Keratinocyte (primary cell): Measurements from ENCODE around the gene GPR146. TPM values are rescaled to one million over a fixed set of nuclear protein-coding genes. Genes with fewer than 3 reads are reported as not detected.

Experiments used
- DNase-seq: peaks from one replicate; pipeline ENCODE4 v3.0.0-alpha.2; 2011; ENCODE audit warnings: low read depth, missing footprints, low spot score
- FAIRE-seq: peaks from 2 replicates; lab custom pipeline; 2011; peaks lifted over from hg19 to GRCh38; lab: Jason Lieb, UNC
- H2AFZ ChIP-seq: 2 replicates; pipeline ENCODE4 v1.6.0; 2012; ENCODE audit warnings: low read length, control low read depth, inconsistent platforms; ENCODE audit not compliant: control insufficient read depth
- H3K27ac ChIP-seq: 2 replicates; pipeline ENCODE4 v1.5.1; 2011; ENCODE audit warnings: low read length; ENCODE audit not compliant: control insufficient read depth, insufficient read depth
- H3K27me3 ChIP-seq: 3 replicates; pipeline ENCODE4 v1.6.0; 2011; ENCODE audit warnings: low read length; ENCODE audit not compliant: control insufficient read depth, insufficient read depth; ENCODE audit errors: extremely low read depth
- H3K36me3 ChIP-seq, 2 experiments: 2 replicates in 1 of 2; 3 replicates in 1 of 2; pipeline ENCODE4 v1.5.1; 2011; ENCODE audit warnings: low read length in 2 of 2, mild to moderate bottlenecking in 1 of 2; ENCODE audit not compliant: control insufficient read depth in 2 of 2, insufficient read depth in 2 of 2; ENCODE audit errors: extremely low read depth in 1 of 2
- H3K4me1 ChIP-seq: 3 replicates; pipeline ENCODE4 v1.5.1; 2011; ENCODE audit warnings: low read length; ENCODE audit not compliant: control insufficient read depth, insufficient read depth; ENCODE audit errors: extremely low read depth
- H3K4me2 ChIP-seq: 3 replicates; pipeline ENCODE4 v1.6.0; 2011; ENCODE audit warnings: low read depth, low read length; ENCODE audit not compliant: control insufficient read depth, insufficient read depth; ENCODE audit errors: extremely low read depth
- H3K4me3 ChIP-seq, 3 experiments: fragments of 200-600 bp in 1 of 3; sonication (generic) in 1 of 3; 2 replicates in 2 of 3; 3 replicates in 1 of 3; pipeline ENCODE4 v1.5.1; 2011 to 2016; ENCODE audit warnings: low read length in 3 of 3, mild to moderate bottlenecking in 3 of 3, control low read depth in 2 of 3, inconsistent platforms in 1 of 3, low read depth in 1 of 3, mixed read lengths in 1 of 3, mixed run types in 1 of 3, moderate library complexity in 1 of 3; ENCODE audit not compliant: control insufficient read depth in 2 of 3, insufficient read depth in 2 of 3; ENCODE audit errors: extremely low read depth in 1 of 3
- H3K79me2 ChIP-seq: 2 replicates; pipeline ENCODE4 v1.6.0; 2012; ENCODE audit warnings: low read length; ENCODE audit not compliant: control insufficient read depth, insufficient read depth
- H3K9ac ChIP-seq: 3 replicates; pipeline ENCODE4 v1.6.0; 2011; ENCODE audit warnings: low read length; ENCODE audit not compliant: control insufficient read depth, insufficient read depth; ENCODE audit errors: extremely low read depth
- H3K9me1 ChIP-seq: 3 replicates; pipeline ENCODE4 v1.6.0; 2011; ENCODE audit warnings: low read length; ENCODE audit not compliant: control insufficient read depth, insufficient read depth; ENCODE audit errors: extremely low read depth
- H3K9me3 ChIP-seq: 2 replicates; pipeline ENCODE4 v1.5.1; 2012; ENCODE audit warnings: low read depth, low read length; ENCODE audit not compliant: control insufficient read depth
- H4K20me1 ChIP-seq: 3 replicates; pipeline ENCODE4 v1.6.0; 2011; ENCODE audit warnings: low read length; ENCODE audit not compliant: control insufficient read depth, insufficient read depth; ENCODE audit errors: extremely low read depth
- CTCF ChIP-seq, 3 experiments: IDR thresholded peaks in 1 of 3; conservative IDR thresholded peaks in 1 of 3; optimal IDR thresholded peaks in 1 of 3; 2 replicates in 2 of 3; 3 replicates in 1 of 3; pipeline versions ENCODE3 to v1.5.1; 2011; ENCODE audit warnings: low read length in 3 of 3, mild to moderate bottlenecking in 3 of 3, moderate library complexity in 2 of 3, control low read depth in 1 of 3, inconsistent platforms in 1 of 3; ENCODE audit not compliant: insufficient read depth in 2 of 3; ENCODE audit errors: extremely low read depth in 1 of 3
- EZH2 ChIP-seq: IDR thresholded peaks from one replicate; pipeline ENCODE4 v1.6.1; 2012; ENCODE audit warnings: inconsistent platforms, mild to moderate bottlenecking, low read length, moderate library complexity
- dilution Hi-C: fragments of 300-500 bp; cut with MboI; formaldehyde crosslinking; loops from one replicate; pipeline ENCODE4 v1.7.0; 2020; ENCODE audit warnings: low sequenced_read_pairs; ENCODE audit not compliant: extremely low pct_ligation_motif_present
- polyA minus RNA-seq, 3 experiments: library from RNA; depleted of rRNA, polyadenylated mRNA; stranded (reverse); fragments of >200 nt; gene quantifications; 1 replicate in 1 of 3; 2 replicates in 1 of 3; 3 replicates in 1 of 3; pipeline ENCODE4 v1.2.3, GENCODE V29; 2011
- polyA plus RNA-seq, 5 experiments: library from polyadenylated mRNA; depleted of rRNA in 3 of 5; stranded (reverse) in 3 of 5; stranded (forward) in 1 of 5; unstranded in 1 of 5; fragments of >200 nt; gene quantifications; 1 replicate in 1 of 5; 2 replicates in 3 of 5; 3 replicates in 1 of 5; pipeline versions ENCODE4 v1.2.1 to v1.2.3, GENCODE V29; 2011 to 2012; ENCODE audit warnings: missing spikeins in 2 of 5, low read depth in 1 of 5, low replicate concordance in 1 of 5

Gene GPR146
- polyA plus RNA-seq (0.13 to 0.24 TPM (median 0.15 TPM) in 3 replicates), polyA minus RNA-seq (0.20 TPM in 1 of 3 replicates, not detected in the others)
- polyA plus RNA-seq (2011; ENCODE audit: low read depth), result 0.14 TPM
- polyA plus RNA-seq (2011; cell fraction: cytosol; rRNA removed), result 0.10 TPM in 1 of 2 replicates, not detected in the other
- 0.16 and 0.23 TPM in 2 replicates for polyA plus RNA-seq (2011; cell fraction: nucleus; rRNA removed)
- polyA plus RNA-seq (2012; ENCODE audit: low replicate concordance), result 0.23 TPM in 1 of 2 replicates, not detected in the other
- polyA minus RNA-seq (2011; cell fraction: cytosol; rRNA and poly(A)+ RNA removed), result not detected
- not detected in 2 replicates for polyA minus RNA-seq (2011; cell fraction: nucleus; rRNA and poly(A)+ RNA removed)

- H3K36me3 ChIP-seq, result no peaks in the 10 kb centered on the region
- TF ChIP-seq EZH2 (no peak), CTCF (optimal IDR thresholded peaks at IDR 0.05 in 1 of 3, IDR thresholded peaks at IDR 0.05 in 1 of 3, conservative IDR thresholded peaks at IDR 0.05 in 1 of 3; ENCODE audit: extremely low read depth in 1 of 3, insufficient read depth in 2 of 3, low read length in 3 of 3) (peak; percentile 50 to 72 (median 58))
- peak within 1 kb of the TSS; percentile 68 for H3K9ac ChIP-seq
- FAIRE-seq (no peak), DNase-seq (peak; percentile 57)
- H4K20me1 ChIP-seq, result peaks cover 12% of the 10 kb centered on the region
- H3K9me1 ChIP-seq, result no peaks in the 10 kb centered on the region
- peaks cover 13% of the 10 kb centered on the region for H3K4me1 ChIP-seq
- H3K79me2 ChIP-seq, result peaks cover 13% of the 10 kb centered on the region
- H3K9me3 ChIP-seq, result no peaks in the 10 kb centered on the region
- H3K27me3 ChIP-seq, result no peaks in the 10 kb centered on the region
- dilution Hi-C loops, result no loop called here
- H2AFZ ChIP-seq, result peak within 1 kb of the TSS; percentile 32
- peak within 1 kb of the TSS; percentile 92 for H3K4me2 ChIP-seq
- H3K4me3 ChIP-seq, result peak within 1 kb of the TSS; percentile 46 to 67 (median 62)
- peak within 1 kb of the TSS; percentile 59 for H3K27ac ChIP-seq
Measured at GRCh38 chr7:1044189-1045068, at the start of gene GPR146. Gene GPR146 (plus strand): TSS chr7:1044546. CDS start chr7:1057516, 12,970 bp downstream.

DNA sequence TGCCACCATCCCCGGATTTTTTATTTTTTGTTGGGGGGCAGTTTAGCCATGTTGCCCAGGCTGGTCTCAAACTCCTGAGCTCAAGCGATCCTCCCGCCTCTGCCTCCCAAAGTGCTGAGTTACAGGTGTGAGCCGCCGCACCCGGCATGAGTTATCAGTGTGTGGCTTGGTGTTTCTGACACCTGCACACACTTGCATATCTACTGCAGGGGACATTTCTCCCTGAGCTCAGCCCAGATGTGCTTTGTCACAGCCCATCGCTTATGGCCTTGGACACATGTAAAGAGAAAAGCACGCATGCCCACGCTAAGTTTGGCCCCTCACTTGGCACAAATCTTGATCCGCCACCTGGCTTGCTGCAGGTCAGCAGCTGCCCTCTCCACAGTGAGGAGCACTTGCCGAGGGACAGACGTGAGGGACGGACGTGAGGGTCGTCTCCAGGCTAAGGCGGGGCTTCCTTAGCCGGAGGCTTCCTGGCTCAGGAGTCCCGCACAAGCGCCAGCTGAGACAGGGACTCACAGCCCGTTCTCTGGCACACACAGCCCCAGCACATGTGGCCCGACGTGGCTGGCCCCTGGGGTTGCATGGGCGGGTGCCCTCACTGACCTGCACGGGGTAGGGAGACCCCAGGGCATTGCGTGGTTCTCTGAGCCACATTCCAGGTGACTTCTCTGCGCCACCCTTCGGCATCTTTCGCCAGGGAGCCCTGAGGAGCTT, 49.6 kb upstream of the GPR146 start:
- dilution Hi-C loops, result no loop called here
- no peak for TF ChIP-seq CTCF (optimal IDR thresholded peaks at IDR 0.05 in 1 of 3, IDR thresholded peaks at IDR 0.05 in 1 of 3, conservative IDR thresholded peaks at IDR 0.05 in 1 of 3; ENCODE audit: extremely low read depth in 1 of 3, insufficient read depth in 2 of 3, low read length in 3 of 3)
- TF ChIP-seq EZH2, result no peak
- no peak for FAIRE-seq
- no peak for DNase-seq
- Histone ChIP-seq H3K27ac (no peak overlapping the region), H3K9me3 (no peaks in the 10 kb centered on the region), H3K36me3 (peaks cover 3 to 4% of the 10 kb centered on the region in 2 experiments), H3K9ac (no peak overlapping the region), H3K79me2 (no peaks in the 10 kb centered on the region), H3K4me2 (no peak overlapping the region), H4K20me1 (no peaks in the 10 kb centered on the region), H3K4me3 (no peak overlapping the region), H3K9me1 (no peaks in the 10 kb centered on the region), H3K27me3 (peaks cover 18% of the 10 kb centered on the region), H3K4me1 (no peaks in the 10 kb centered on the region), H2AFZ (no peak overlapping the region)
